ENCODE data around the gene MEF2C.

DNA sequence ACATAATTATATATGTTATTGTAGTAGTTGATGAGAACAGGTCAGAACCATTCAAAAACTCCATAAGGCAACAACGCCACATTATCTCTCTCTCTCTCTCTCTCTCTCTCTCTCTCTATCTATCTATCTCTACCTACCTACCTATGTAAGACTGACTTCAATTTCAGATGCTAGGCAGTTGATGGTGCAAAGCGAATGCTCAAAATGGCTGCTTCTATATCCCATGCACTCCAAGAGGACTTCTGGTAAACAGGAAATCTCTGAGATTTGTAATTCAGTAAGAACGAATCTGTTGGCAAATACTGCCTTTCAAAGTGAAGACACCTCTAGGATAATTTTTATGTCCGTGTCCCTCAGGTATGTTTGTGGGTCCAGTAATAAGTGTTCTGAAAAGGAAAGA is 43.7 kb downstream of the MEF2C start:
- TF ChIP-seq POLR2AphosphoS5 (IDR thresholded peaks at IDR 0.05; ENCODE audit: borderline replicate concordance, low read depth, low read length) = no peak
- no peak for TF ChIP-seq EZH2 (IDR thresholded peaks at IDR 0.05)
